B cell (primary cell): ENCODE measurements around the gene NMNAT1. TPM values are rescaled to one million over a fixed set of nuclear protein-coding genes. Genes with fewer than 3 reads are reported as not detected.
"Not testable (repeated sequence)": the region's sequence is repeated elsewhere in the genome, so short reads cannot be mapped to it uniquely, and the experiment has no call there.

Experiments used
- ATAC-seq: fragments of 200-7000 bp; cut with Tn5 transposase; one replicate; pipeline ENCODE4 v1.10.0; 2021; ENCODE audit warnings: low read depth, mild to moderate bottlenecking, moderate number of reproducible peaks, moderate library complexity
- CTCF ChIA-PET: fragments of 350-600 bp; sonication (Branson Sonifier 250); formaldehyde crosslinking; loops from one replicate; lab custom pipeline; 2021; ENCODE audit warnings: antibody characterized with exemption, inconsistent platforms; lab: Charles Lee
- POLR2A ChIA-PET: fragments of 350-600 bp; sonication (Branson Sonifier 250); formaldehyde crosslinking; loops from one replicate; lab custom pipeline; 2021; ENCODE audit warnings: antibody characterized with exemption; lab: Charles Lee
- DNase-seq: peaks from one replicate; pipeline ENCODE4 v3.0.0; 2013
- H2AFZ ChIP-seq: 2 replicates; pipeline ENCODE4 v1.6.1; 2012; ENCODE audit warnings: mild to moderate bottlenecking, low read depth, low read length; ENCODE audit not compliant: insufficient read depth, poor library complexity, severe bottlenecking
- H3K27ac ChIP-seq, 2 donors: 1 replicate in 1 of 2; 2 replicates in 1 of 2; pipeline ENCODE4 v1.5.1; 2012 to 2013; ENCODE audit warnings: low read length in 2 of 2, mild to moderate bottlenecking in 2 of 2, moderate library complexity in 1 of 2
- H3K27me3 ChIP-seq, 4 experiments: fragments of 200-600 bp in 1 of 4; sonication (generic) in 1 of 4; replicated peaks in 1 of 4; 1 replicate in 2 of 4; 2 replicates in 2 of 4; pipeline versions ENCODE4 v1.6.1 to v1.7.0; 2013 to 2016; ENCODE audit warnings: low read length in 3 of 4, mild to moderate bottlenecking in 2 of 4, mixed read lengths in 1 of 4, moderate library complexity in 1 of 4; ENCODE audit not compliant: insufficient read depth in 4 of 4, control insufficient read depth in 3 of 4; ENCODE audit errors: control extremely low read depth in 1 of 4
- H3K36me3 ChIP-seq, 2 experiments: replicated peaks in 1 of 2; 1 replicate in 1 of 2; 2 replicates in 1 of 2; pipeline versions ENCODE4 v1.6.1 to v1.7.1; 2013; ENCODE audit warnings: low read length in 1 of 2; ENCODE audit not compliant: insufficient read depth in 2 of 2, control insufficient read depth in 1 of 2; ENCODE audit errors: control extremely low read depth in 1 of 2, extremely low read depth in 1 of 2
- H3K4me1 ChIP-seq, 2 donors: fragments of 200-600 bp in 1 of 2; sonication (generic) in 1 of 2; 1 replicate in 1 of 2; 2 replicates in 1 of 2; pipeline versions ENCODE4 v1.5.1 to v1.6.1; 2013 to 2017; ENCODE audit warnings: low read length in 2 of 2; ENCODE audit not compliant: control insufficient read depth in 2 of 2, insufficient read depth in 2 of 2
- H3K4me2 ChIP-seq: replicated peaks from 2 replicates; pipeline ENCODE3; 2012; ENCODE audit warnings: mild to moderate bottlenecking, low read depth, low read length; ENCODE audit not compliant: poor library complexity, severe bottlenecking
- H3K4me3 ChIP-seq, 5 experiments: fragments of 200-600 bp in 1 of 5; sonication (generic) in 1 of 5; 1 replicate in 3 of 5; 2 replicates in 2 of 5; pipeline versions ENCODE4 v1.5.1 to v1.7.0; 2011 to 2016; ENCODE audit warnings: low read length in 4 of 5, mild to moderate bottlenecking in 4 of 5, low read depth in 2 of 5, control low read depth in 1 of 5, moderate library complexity in 1 of 5; ENCODE audit not compliant: insufficient read depth in 1 of 5; ENCODE audit errors: control extremely low read depth in 1 of 5, extremely low read depth in 1 of 5
- H3K79me2 ChIP-seq: fragments of 200-600 bp; sonication (generic); one replicate; pipeline ENCODE4 v1.6.0; 2016; ENCODE audit warnings: low read length; ENCODE audit not compliant: control insufficient read depth, insufficient read depth
- H3K9ac ChIP-seq: fragments of 200-600 bp; sonication (generic); 2 replicates; pipeline ENCODE4 v1.6.1; 2017; ENCODE audit warnings: mild to moderate bottlenecking, low read length, moderate library complexity
- H3K9me3 ChIP-seq, 3 donors: one replicate each; pipeline versions ENCODE4 v1.6.1 to v1.7.1; 2013; ENCODE audit warnings: low read length in 2 of 3; ENCODE audit not compliant: control insufficient read depth in 2 of 3, insufficient read depth in 1 of 3; ENCODE audit errors: control extremely low read depth in 1 of 3
- H4K20me1 ChIP-seq: 2 replicates; pipeline ENCODE4 v1.6.0; 2012; ENCODE audit warnings: mild to moderate bottlenecking, low read length; ENCODE audit not compliant: insufficient read depth, control insufficient read depth, poor library complexity, severe bottlenecking
- H3K27ac Mint-ChIP-seq: one replicate; pipeline ENCODE4 v1.8.0; 2021; ENCODE audit warnings: mixed read lengths
- H3K27me3 Mint-ChIP-seq: one replicate; pipeline ENCODE4 v1.8.0; 2021; ENCODE audit warnings: mixed read lengths
- H3K4me1 Mint-ChIP-seq: one replicate; pipeline ENCODE4 v1.8.0; 2021; ENCODE audit warnings: mixed read lengths
- H3K4me3 Mint-ChIP-seq: one replicate; pipeline ENCODE4 v1.8.0; 2021; ENCODE audit warnings: mixed read lengths
- H3K9me3 Mint-ChIP-seq: one replicate; pipeline ENCODE4 v1.8.0; 2022; ENCODE audit warnings: mixed read lengths; ENCODE audit not compliant: insufficient read depth
- CTCF ChIP-seq: fragments of 200-600 bp; IDR thresholded peaks from one replicate; pipeline ENCODE4 v1.8.0; 2022; ENCODE audit warnings: antibody characterized with exemption, mild to moderate bottlenecking
- whole genome bisulfite sequencing: methylation state at CpG from one replicate; pipeline ENCODE4 v1.1.5; 2013; ENCODE audit warnings: missing lambda C conversion rate; ENCODE audit not compliant: insufficient coverage; 5-methylcytosine and 5-hydroxymethylcytosine counted together
- intact Hi-C: fragments of 100-400 bp; cut with micrococcal nuclease; formaldehyde crosslinking; loops from one replicate; pipeline ENCODE4 v1.10.0; 2022
- polyA plus RNA-seq: library from polyadenylated mRNA; depleted of rRNA; stranded (reverse); fragments of >200 nt; gene quantifications from 2 replicates; pipeline ENCODE4 v1.2.3, GENCODE V29; 2012
- total RNA-seq, 2 donors: library from RNA; stranded (reverse); fragments of 120-200 nt in 1 of 2; gene quantifications; 1 replicate in 1 of 2; 2 replicates in 1 of 2; pipeline versions ENCODE4 v1.2.3 to v1.2.4, GENCODE V29; 2013 to 2022

The NMNAT1 gene
- total and polyA plus RNA-seq, 2 donors (not counting 1 experiment from before 2014, with no cell fraction given) = 4.5 to 8.0 TPM

GRCh38 chr1:9916452-9916851, 26.8 kb upstream of the NMNAT1 start:
- ATAC-seq = no peak
- no peak overlapping the region for H3K27ac ChIP-seq
- H3K4me3 ChIP-seq = no peak overlapping the region
- CTCF ChIA-PET = interaction anchor here (0.7 kb wide), 1 partner anchor 13 kb away, joined by 4 read pairs; no protein-coding TSS in a partner anchor
- H3K9ac ChIP-seq = no peak overlapping the region
- no peaks in the 10 kb centered on the region for H3K27me3 Mint-ChIP-seq
- peaks cover 0 to 2% of the 10 kb centered on the region in 2 donors for H3K4me1 ChIP-seq
- no peaks in the 10 kb centered on the region for H4K20me1 ChIP-seq
- H3K9me3 ChIP-seq = no peaks in the 10 kb centered on the region
- POLR2A ChIA-PET = no interaction called here
- no peaks in the 10 kb centered on the region for H3K79me2 ChIP-seq
- no peaks in the 10 kb centered on the region for H3K9me3 Mint-ChIP-seq
- no peak overlapping the region for H2AFZ ChIP-seq
- H3K4me1 Mint-ChIP-seq = peaks cover 9% of the 10 kb centered on the region
- TF ChIP-seq CTCF = no peak
- H3K4me2 ChIP-seq = no peak overlapping the region
- no peak overlapping the region for H3K27ac Mint-ChIP-seq
- H3K4me3 Mint-ChIP-seq = no peak overlapping the region
- intact Hi-C loops = no loop called here
- no peaks in the 10 kb centered on the region for H3K27me3 ChIP-seq
- WGBS = no CpG with 5 or more reads among the region's 2 CpGs
- DNase-seq = no peak
- no peaks in the 10 kb centered on the region for H3K36me3 ChIP-seq

GRCh38 chr1:9917495-9917894, 25.8 kb upstream of the NMNAT1 start:
- H3K4me1 ChIP-seq, DNase-seq, H3K79me2 ChIP-seq, CTCF ChIA-PET, H3K36me3 ChIP-seq, ATAC-seq, H3K27me3 Mint-ChIP-seq, H3K27ac ChIP-seq, H3K9me3 Mint-ChIP-seq, intact Hi-C loops, H4K20me1 ChIP-seq, H3K4me3 ChIP-seq, H3K27ac Mint-ChIP-seq, H3K4me3 Mint-ChIP-seq, H3K27me3 ChIP-seq, H3K9ac ChIP-seq, H3K9me3 ChIP-seq, H3K4me2 ChIP-seq, H2AFZ ChIP-seq, H3K4me1 Mint-ChIP-seq: not testable (repeated sequence)
- 100% methylated on average over 1 of the region's 3 CpGs for WGBS
- POLR2A ChIA-PET = interaction anchor here (0.6 kb wide), 1 partner anchor 518 kb away, joined by 6 read pairs; no protein-coding TSS in a partner anchor
